K562 (cell line): ENCODE results near the gene METTL21C. TPM values are rescaled to one million over a fixed set of nuclear protein-coding genes. Genes with fewer than 3 reads are reported as not detected.

ENCODE experiments used
- ATAC-seq: fragments of 200-7000 bp; cut with Tn5 transposase; 3 replicates; pipeline ENCODE4 v1.9.1; 2020; ENCODE audit warnings: moderate library complexity
- BruUV-seq: library from RNA; stranded (reverse); fragments of 400-500 nt; replicated peaks from 2 replicates; lab custom pipeline; 2021; lab: Mats Ljungman, UMichigan
- CTCF ChIA-PET: fragments of 300-600 bp; formaldehyde crosslinking; extraction: SDS; loops from one replicate; lab custom pipeline; 2021; ENCODE audit warnings: low intra/inter-chr PET ratio; lab: Yijun Ruan, JAX
- POLR2A ChIA-PET: fragments of 300-600, 350-650 bp; sonication (Branson Sonifier 250); formaldehyde crosslinking; extraction: SDS; loops from one replicate; lab custom pipeline; 2021; ENCODE audit warnings: antibody characterized with exemption, inconsistent platforms; lab: Yijun Ruan, JAX
- DNase-seq, 4 experiments: peaks; one replicate each; pipeline versions ENCODE4 v3.0.0 to v3.0.0-alpha.2; 2011 to 2018; ENCODE audit warnings: low spot score in 3 of 4, mixed read lengths in 3 of 4; ENCODE audit errors: extremely low read depth in 1 of 4
- FAIRE-seq: peaks from 2 replicates; lab custom pipeline; 2011; peaks lifted over from hg19 to GRCh38; lab: Jason Lieb, UNC
- H2AFZ ChIP-seq: 2 replicates; pipeline ENCODE4 v1.6.0; 2011; ENCODE audit warnings: low read depth, low read length, control low read depth, inconsistent platforms
- H3K27ac ChIP-seq: fragments of 200-600 bp; 3 replicates; pipeline ENCODE4 v1.8.0; 2011; ENCODE audit warnings: low read depth, mild to moderate bottlenecking, control low read depth, inconsistent platforms, low read length, moderate library complexity, mixed read lengths; ENCODE audit errors: extremely low read depth
- H3K27me3 ChIP-seq, 2 experiments: fragments of 300-600 bp in 1 of 2; 2 replicates in 1 of 2; 3 replicates in 1 of 2; pipeline versions ENCODE4 v1.6.0 to v1.8.0; 2011; ENCODE audit warnings: inconsistent platforms in 2 of 2, low read length in 2 of 2, mild to moderate bottlenecking in 1 of 2, mixed read lengths in 1 of 2, moderate library complexity in 1 of 2; ENCODE audit not compliant: control insufficient read depth in 2 of 2, insufficient read depth in 2 of 2
- H3K36me3 ChIP-seq: fragments of 300-600 bp; 3 replicates; pipeline ENCODE4 v1.8.0; 2011; ENCODE audit warnings: mild to moderate bottlenecking, low read length, inconsistent platforms; ENCODE audit not compliant: control insufficient read depth, insufficient read depth
- H3K4me1 ChIP-seq, 2 experiments: fragments of 200-600 bp in 1 of 2; replicated peaks in 1 of 2; 2 replicates in 1 of 2; 3 replicates in 1 of 2; pipeline versions ENCODE4 v1.5.1 to v1.8.0; 2011; ENCODE audit warnings: inconsistent platforms in 2 of 2, low read length in 2 of 2, mild to moderate bottlenecking in 1 of 2, mixed read lengths in 1 of 2, moderate library complexity in 1 of 2; ENCODE audit not compliant: control insufficient read depth in 2 of 2, insufficient read depth in 2 of 2
- H3K4me2 ChIP-seq: 2 replicates; pipeline ENCODE4 v1.6.1; 2011; ENCODE audit warnings: low read length, control low read depth, inconsistent platforms, mixed read lengths; ENCODE audit not compliant: insufficient read depth
- H3K4me3 ChIP-seq: fragments of 200-600 bp; sonication (generic), shearing (Covaris generic); 2 replicates; pipeline ENCODE4 v1.5.1; 2016; ENCODE audit warnings: control low read depth, inconsistent platforms
- H3K79me2 ChIP-seq: fragments of 200-600 bp; 3 replicates; pipeline ENCODE4 v1.8.0; 2011; ENCODE audit warnings: low read length, inconsistent platforms; ENCODE audit not compliant: control insufficient read depth, insufficient read depth
- H3K9ac ChIP-seq, 2 experiments: 2 replicates each; pipeline versions ENCODE4 v1.6.0 to v1.6.1; 2011; ENCODE audit warnings: low read depth in 2 of 2, low read length in 2 of 2, control low read depth in 1 of 2, inconsistent platforms in 1 of 2, mild to moderate bottlenecking in 1 of 2, mixed read lengths in 1 of 2; ENCODE audit not compliant: insufficient read depth in 1 of 2
- H3K9me1 ChIP-seq: one replicate; pipeline ENCODE4 v1.6.0; 2011; ENCODE audit warnings: inconsistent platforms, mild to moderate bottlenecking, low read length, moderate library complexity; ENCODE audit not compliant: control insufficient read depth, insufficient read depth
- H3K9me3 ChIP-seq: replicated peaks from 2 replicates; pipeline ENCODE4 v1.5.1; 2011; ENCODE audit warnings: low read depth, low read length, inconsistent platforms; ENCODE audit not compliant: control insufficient read depth, insufficient read depth
- H4K20me1 ChIP-seq: replicated peaks from 2 replicates; pipeline ENCODE4 v1.6.1; 2011; ENCODE audit warnings: low read length, inconsistent platforms, mixed read lengths; ENCODE audit not compliant: control insufficient read depth, insufficient read depth
- CBX5 ChIP-seq: IDR thresholded peaks from 2 replicates; pipeline ENCODE4 v1.6.1; 2014; ENCODE audit warnings: low read depth, borderline replicate concordance
- DEAF1 ChIP-seq: fragments of 450-650 bp; formaldehyde crosslinking; IDR thresholded peaks from 2 replicates; pipeline ENCODE4 v1.4.0; 2020; ENCODE audit warnings: mild to moderate bottlenecking, moderate library complexity
- KLF13 ChIP-seq: fragments of 450-650 bp; IDR thresholded peaks from 2 replicates; pipeline ENCODE4 v1.6.1; 2016; ENCODE audit warnings: missing genetic modification characterization, low read depth, mild to moderate bottlenecking, missing compliant biosample characterization, moderate library complexity, borderline replicate concordance
- MXI1 ChIP-seq: IDR thresholded peaks from 2 replicates; pipeline ENCODE4 v1.6.1; 2011; ENCODE audit warnings: low read depth, mild to moderate bottlenecking, improper control_type of control experiment, low read length
- MYNN ChIP-seq, 2 experiments: sonication (generic); formaldehyde crosslinking in 1 of 2; IDR thresholded peaks; 2 replicates each; pipeline versions ENCODE4 v1.5.0 to v1.6.1; 2016 to 2020; ENCODE audit warnings: antibody characterized with exemption in 1 of 2, missing genetic modification reagents in 1 of 2
- NCOA6 ChIP-seq: fragments of 450-650 bp; IDR thresholded peaks from 2 replicates; pipeline ENCODE4 v1.6.1; 2017; ENCODE audit warnings: mild to moderate bottlenecking
- NRF1 ChIP-seq, 2 experiments: fragments of 450-650 bp; IDR thresholded peaks in 1 of 2; conservative IDR thresholded peaks in 1 of 2; 2 replicates each; pipeline ENCODE4 v1.6.1; 2014; ENCODE audit warnings: mild to moderate bottlenecking in 2 of 2
- PML ChIP-seq: IDR thresholded peaks from 2 replicates; pipeline ENCODE4 v1.6.1; 2012; ENCODE audit warnings: low read length, inconsistent platforms
- PPARD ChIP-seq: fragments of 250-450 bp; sonication (Bioruptor Pico); IDR thresholded peaks from 2 replicates; pipeline ENCODE4 v1.8.0; 2022; ENCODE audit warnings: inconsistent platforms, mild to moderate bottlenecking, moderate library complexity
- SNAPC5 ChIP-seq: fragments of 250-450 bp; sonication (Bioruptor Pico); IDR thresholded peaks from 2 replicates; pipeline ENCODE4 v1.8.0; 2021; ENCODE audit warnings: moderate library complexity, mild to moderate bottlenecking, inconsistent platforms
- TEAD4 ChIP-seq, 2 experiments: sonication (generic) in 1 of 2; formaldehyde crosslinking in 1 of 2; IDR thresholded peaks; 2 replicates each; pipeline versions ENCODE4 v1.6.1 to v1.8.0; 2012 to 2022; ENCODE audit warnings: borderline replicate concordance in 1 of 2, inconsistent platforms in 1 of 2, low read length in 1 of 2, mild to moderate bottlenecking in 1 of 2, missing genetic modification reagents in 1 of 2
- ZNF133 ChIP-seq: fragments of 250-450 bp; sonication (Bioruptor Pico); IDR thresholded peaks from 2 replicates; pipeline ENCODE4 v1.4.0; 2020; ENCODE audit warnings: mild to moderate bottlenecking
- ZNF24 ChIP-seq: fragments of 450-650 bp; IDR thresholded peaks from 2 replicates; pipeline ENCODE4 v1.6.1; 2016
- WGBS: fragments of 100-300 bp; shearing (Covaris generic); methylation state at CpG from one replicate; pipeline ENCODE4 v1.1.6; 2016; ENCODE audit warnings: low coverage, mixed read lengths; ENCODE audit not compliant: insufficient coverage; ENCODE audit errors: missing lambda C conversion rate; 5-methylcytosine and 5-hydroxymethylcytosine counted together
- in situ Hi-C: fragments of 300-500 bp; cut with MboI; formaldehyde crosslinking; loops from 4 replicates; pipeline ENCODE4 v1.15.0; 2018; ENCODE audit warnings: inconsistent platforms, mixed read lengths
- intact Hi-C: fragments of 100-400 bp; cut with micrococcal nuclease; formaldehyde crosslinking; loops from 2 replicates; pipeline ENCODE4 v1.14.2; 2022
- polyA plus RNA-seq, 8 experiments: library from polyadenylated mRNA; depleted of rRNA in 4 of 8; stranded (reverse) in 5 of 8; unstranded in 3 of 8; fragments of >200 nt; fragmentation: Nextera tagmentation in 2 of 8; fragmentation: Illumina TruSeq in 1 of 8; extraction: Ambion mirVana in 2 of 8; extraction: Trizol in 1 of 8; gene quantifications; 2 replicates each; pipeline versions ENCODE4 v1.2.1 to v1.2.3, GENCODE V29; 2011 to 2014; ENCODE audit warnings: inconsistent platforms in 1 of 8, missing spikeins in 1 of 8
- total RNA-seq, 7 experiments: library from RNA; depleted of rRNA in 6 of 7; stranded (reverse); fragments of >200 nt in 6 of 7; fragmentation: Illumina TruSeq in 2 of 7; extraction: Trizol in 2 of 7; gene quantifications; 2 replicates each; pipeline versions ENCODE4 v1.2.1 to v1.2.3, GENCODE V29; 2011 to 2021; ENCODE audit warnings: low replicate concordance in 1 of 7
- TF ChIP-seq, protein P1 (sequence below): fragments of 450-650 bp; IDR thresholded peaks from 2 replicates; pipeline ENCODE4 v1.6.1; 2017; ENCODE audit warnings: antibody characterized with exemption

METTL21C gene
- total and polyA plus RNA-seq, 9 of the 15 experiments (the other 6 are each of a cell fraction or from before 2014, with no cell fraction given): not detected

GRCh38 chr13:102710261-102710679 lies 15.4 kb upstream of the METTL21C start:
- Histone ChIP-seq H3K9me3 (no peaks in the 10 kb centered on the region), H3K9me1 (no peaks in the 10 kb centered on the region), H3K4me3 (no peak overlapping the region), H4K20me1 (no peaks in the 10 kb centered on the region), H3K4me2 (no peak overlapping the region), H2AFZ (no peak overlapping the region), H3K79me2 (no peaks in the 10 kb centered on the region), H3K27ac (no peak overlapping the region), H3K9ac (no peak overlapping the region), H3K27me3 (no peaks in the 10 kb centered on the region), H3K4me1 (no peaks in the 10 kb centered on the region)
- ChIA-PET CTCF (no interaction called here), POLR2A (interaction anchor here (0.7 to 0.8 kb wide), 2 partner anchors 70 to 75 kb away, joined by 3 read pairs; no protein-coding TSS in a partner anchor)
- DNase-seq: no peak
- WGBS: 1% methylated on average over 9 of the region's 9 CpGs
- in situ Hi-C loops: no loop called here
- no TSS peak for BruUV-seq
- no peak for FAIRE-seq
- TF ChIP-seq KLF13: no peak
- no peak for TF ChIP-seq PPARD (CRISPR knock-in tag)
- no peak for TF ChIP-seq MXI1
- TF ChIP-seq, all 486 proteins: peak for 0
- intact Hi-C loops: no loop called here
- no peaks in the 10 kb centered on the region for H3K36me3 ChIP-seq
- no peak for ATAC-seq

- in situ Hi-C loops: loop anchor here (10.0 kb wide), 1 partner anchor 125 kb away; no protein-coding TSS in a partner anchor
- no peaks in the 10 kb centered on the region for H4K20me1 ChIP-seq
- intact Hi-C loops: no loop called here
- FAIRE-seq (no peak), DNase-seq (no peak), ATAC-seq (no peak)
- ChIA-PET POLR2A (no interaction called here), CTCF (no interaction called here)
- no peak overlapping the region for H3K9ac ChIP-seq
- H2AFZ ChIP-seq: no peak overlapping the region
- no TSS peak for BruUV-seq
- H3K27ac ChIP-seq: no peak overlapping the region
- H3K4me1 ChIP-seq: no peaks in the 10 kb centered on the region
- H3K9me1 ChIP-seq: no peaks in the 10 kb centered on the region
- no peaks in the 10 kb centered on the region for H3K27me3 ChIP-seq
- H3K9me3 ChIP-seq: no peaks in the 10 kb centered on the region
- no peaks in the 10 kb centered on the region for H3K36me3 ChIP-seq
- H3K4me3 ChIP-seq: no peak overlapping the region
- H3K79me2 ChIP-seq: no peaks in the 10 kb centered on the region
- no peak overlapping the region for H3K4me2 ChIP-seq
- TF ChIP-seq, protein P1, sequence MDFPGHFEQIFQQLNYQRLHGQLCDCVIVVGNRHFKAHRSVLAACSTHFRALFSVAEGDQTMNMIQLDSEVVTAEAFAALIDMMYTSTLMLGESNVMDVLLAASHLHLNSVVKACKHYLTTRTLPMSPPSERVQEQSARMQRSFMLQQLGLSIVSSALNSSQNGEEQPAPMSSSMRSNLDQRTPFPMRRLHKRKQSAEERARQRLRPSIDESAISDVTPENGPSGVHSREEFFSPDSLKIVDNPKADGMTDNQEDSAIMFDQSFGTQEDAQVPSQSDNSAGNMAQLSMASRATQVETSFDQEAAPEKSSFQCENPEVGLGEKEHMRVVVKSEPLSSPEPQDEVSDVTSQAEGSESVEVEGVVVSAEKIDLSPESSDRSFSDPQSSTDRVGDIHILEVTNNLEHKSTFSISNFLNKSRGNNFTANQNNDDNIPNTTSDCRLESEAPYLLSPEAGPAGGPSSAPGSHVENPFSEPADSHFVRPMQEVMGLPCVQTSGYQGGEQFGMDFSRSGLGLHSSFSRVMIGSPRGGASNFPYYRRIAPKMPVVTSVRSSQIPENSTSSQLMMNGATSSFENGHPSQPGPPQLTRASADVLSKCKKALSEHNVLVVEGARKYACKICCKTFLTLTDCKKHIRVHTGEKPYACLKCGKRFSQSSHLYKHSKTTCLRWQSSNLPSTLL: no peak
- TF ChIP-seq NCOA6 (no peak), NRF1 (conservative IDR thresholded peaks at IDR 0.05 in 1 of 2, IDR thresholded peaks at IDR 0.05 in 1 of 2) (no peak), ZNF133 (CRISPR knock-in tag) (no peak), CBX5 (no peak), PML (no peak), MYNN (IDR thresholded peaks at IDR 0.05) (no peak), MYNN (CRISPR knock-in tag; IDR thresholded peaks at IDR 0.05) (no peak), ZNF24 (no peak), SNAPC5 (CRISPR knock-in tag) (no peak), DEAF1 (no peak), TEAD4 (IDR thresholded peaks at IDR 0.05; ENCODE audit: low read length) (no peak), TEAD4 (CRISPR knock-in tag; IDR thresholded peaks at IDR 0.05; ENCODE audit: borderline replicate concordance) (no peak)
These were observed 14.7 kb upstream of the METTL21C start for GRCh38 chr13:102709536-102709935.
